PC-9 (cell line): ENCODE results near the gene PPM1H.

Experiments
- EZH2 ChIP-seq: fragments of 200-600 bp; sonication (generic); IDR thresholded peaks from 2 replicates; pipeline ENCODE4 v1.8.0; 2017; ENCODE audit warnings: antibody characterized with exemption, low read depth
- TF ChIP-seq, protein P1 (sequence below): fragments of 200-600 bp; sonication (generic); conservative IDR thresholded peaks from 2 replicates; pipeline ENCODE4 v1.6.1; 2017; ENCODE audit warnings: mixed run types, antibody characterized with exemption, mild to moderate bottlenecking, moderate library complexity

DNA sequence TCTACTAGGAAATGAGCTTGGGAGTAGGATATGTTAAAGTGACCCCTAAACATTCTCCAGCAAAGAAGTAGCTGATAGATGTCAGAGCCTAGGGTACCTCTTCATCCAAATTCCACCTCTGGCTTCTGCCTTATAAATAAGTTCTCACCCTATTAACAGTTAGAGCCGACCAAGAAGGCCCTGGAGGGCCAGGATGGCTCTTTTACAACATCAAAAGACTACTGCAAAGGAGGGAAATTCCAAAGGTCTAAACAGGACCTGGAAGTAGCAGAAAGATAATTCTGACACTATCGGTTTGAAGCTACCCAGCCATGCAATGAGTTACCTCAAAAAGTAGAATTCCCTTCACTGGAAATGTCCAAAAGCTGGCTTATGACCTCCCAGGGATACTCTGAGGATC is 90.0 kb downstream of the PPM1H start:
- TF ChIP-seq, protein P1, sequence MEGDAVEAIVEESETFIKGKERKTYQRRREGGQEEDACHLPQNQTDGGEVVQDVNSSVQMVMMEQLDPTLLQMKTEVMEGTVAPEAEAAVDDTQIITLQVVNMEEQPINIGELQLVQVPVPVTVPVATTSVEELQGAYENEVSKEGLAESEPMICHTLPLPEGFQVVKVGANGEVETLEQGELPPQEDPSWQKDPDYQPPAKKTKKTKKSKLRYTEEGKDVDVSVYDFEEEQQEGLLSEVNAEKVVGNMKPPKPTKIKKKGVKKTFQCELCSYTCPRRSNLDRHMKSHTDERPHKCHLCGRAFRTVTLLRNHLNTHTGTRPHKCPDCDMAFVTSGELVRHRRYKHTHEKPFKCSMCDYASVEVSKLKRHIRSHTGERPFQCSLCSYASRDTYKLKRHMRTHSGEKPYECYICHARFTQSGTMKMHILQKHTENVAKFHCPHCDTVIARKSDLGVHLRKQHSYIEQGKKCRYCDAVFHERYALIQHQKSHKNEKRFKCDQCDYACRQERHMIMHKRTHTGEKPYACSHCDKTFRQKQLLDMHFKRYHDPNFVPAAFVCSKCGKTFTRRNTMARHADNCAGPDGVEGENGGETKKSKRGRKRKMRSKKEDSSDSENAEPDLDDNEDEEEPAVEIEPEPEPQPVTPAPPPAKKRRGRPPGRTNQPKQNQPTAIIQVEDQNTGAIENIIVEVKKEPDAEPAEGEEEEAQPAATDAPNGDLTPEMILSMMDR, result no peak
- no peak for TF ChIP-seq EZH2
